ENCODE results near the gene NFYC. TPM values are rescaled to one million over a fixed set of nuclear protein-coding genes. Genes with fewer than 3 reads are reported as not detected.
A peak's percentile ranks its signal among the peaks of the same experiment; 100 is the strongest.

Gene NFYC
- total RNA-seq, 1 experiment from 2014 or later: 46.5 TPM

GRCh38 chr1:40650075-40650474 is 41.4 kb upstream of the NFYC start:
- no peak for TF ChIP-seq ZSCAN18 (CRISPR knock-in tag; IDR thresholded peaks at IDR 0.05)
- peak; percentile 50 for TF ChIP-seq CTCF (IDR thresholded peaks at IDR 0.05)
- no peak for TF ChIP-seq ZNF425 (CRISPR knock-in tag; conservative IDR thresholded peaks at IDR 0.05)
- no peak for TF ChIP-seq ZNF423 (CRISPR knock-in tag; IDR thresholded peaks at IDR 0.05)
- TF ChIP-seq AR (CRISPR knock-in tag; IDR thresholded peaks at IDR 0.05): no peak
- no peak for TF ChIP-seq ZNF263 (CRISPR knock-in tag; IDR thresholded peaks at IDR 0.05; ENCODE audit: low read depth)
- TF ChIP-seq MXD4 (CRISPR knock-in tag; IDR thresholded peaks at IDR 0.05; ENCODE audit: borderline replicate concordance): no peak
- no peaks in the 10 kb centered on the region for H3K9me3 Mint-ChIP-seq
- H3K36me3 Mint-ChIP-seq: no peaks in the 10 kb centered on the region
- H3K27me3 Mint-ChIP-seq (ENCODE audit: low read depth): no peaks in the 10 kb centered on the region
- POLR2A ChIA-PET: interaction anchor here (0.6 kb wide), 1 partner anchor 232 kb away, joined by 3 read pairs; no protein-coding TSS in a partner anchor
- DNase-seq (ENCODE audit: low spot score) (peak; percentile 76), ATAC-seq (peak; percentile 87)
- H3K4me3 Mint-ChIP-seq: no peak overlapping the region
- CTCF ChIA-PET: interaction anchor here (0.7 to 3.8 kb wide), 10 partner anchors 9 to 268 kb away, joined by 3 to 20 read pairs (median 4); partner anchors contain the start of gene RIMS3
- H3K27ac Mint-ChIP-seq: no peak overlapping the region
- peaks cover 14% of the 10 kb centered on the region for H3K4me1 Mint-ChIP-seq

- ATAC-seq (no peak), DNase-seq (ENCODE audit: low spot score) (no peak)
- no peak overlapping the region for H3K27ac Mint-ChIP-seq
- H3K4me1 Mint-ChIP-seq: peaks cover 11% of the 10 kb centered on the region
- no peaks in the 10 kb centered on the region for H3K9me3 Mint-ChIP-seq
- no peaks in the 10 kb centered on the region for H3K27me3 Mint-ChIP-seq (ENCODE audit: low read depth)
- ChIA-PET CTCF (interaction anchor here (0.5 to 3.8 kb wide), 12 partner anchors 9 to 347 kb away, joined by 3 to 20 read pairs (median 4); partner anchors contain the start of genes NFYC and RIMS3), POLR2A (no interaction called here)
- H3K36me3 Mint-ChIP-seq: no peaks in the 10 kb centered on the region
- H3K4me3 Mint-ChIP-seq: no peak overlapping the region
- TF ChIP-seq AFF4 (CRISPR knock-in tag; IDR thresholded peaks at IDR 0.05; ENCODE audit: borderline replicate concordance): no peak
- TF ChIP-seq RORB (CRISPR knock-in tag; IDR thresholded peaks at IDR 0.05): no peak
- no peak for TF ChIP-seq MAX (CRISPR knock-in tag; IDR thresholded peaks at IDR 0.05)
- no peak for TF ChIP-seq ELF4 (CRISPR knock-in tag; IDR thresholded peaks at IDR 0.05; ENCODE audit: low read depth)
- TF ChIP-seq IRF2 (CRISPR knock-in tag; IDR thresholded peaks at IDR 0.05; ENCODE audit: borderline replicate concordance, low read depth): no peak
- TF ChIP-seq NR2C2 (CRISPR knock-in tag; IDR thresholded peaks at IDR 0.05): no peak
- TF ChIP-seq ZNF219 (CRISPR knock-in tag; IDR thresholded peaks at IDR 0.05; ENCODE audit: borderline replicate concordance): no peak
- TF ChIP-seq CREB1 (CRISPR knock-in tag; IDR thresholded peaks at IDR 0.05): no peak
- TF ChIP-seq SMAD4 (CRISPR knock-in tag; IDR thresholded peaks at IDR 0.05): no peak
- TF ChIP-seq GTF2I (CRISPR knock-in tag; conservative IDR thresholded peaks at IDR 0.05): no peak
- TF ChIP-seq CREM (CRISPR knock-in tag; IDR thresholded peaks at IDR 0.05): no peak
- no peak for TF ChIP-seq ZNF281 (CRISPR knock-in tag; IDR thresholded peaks at IDR 0.05)
Measured at GRCh38 chr1:40651138-40651857, 40.2 kb upstream of the NFYC start.
